Measurements from ENCODE around the gene ROBO1.

ROBO1 gene

GRCh38 chr3:79217096-79217495 lies 550.7 kb downstream of the ROBO1 start:
- Histone ChIP-seq H3K27me3 (ENCODE audit: insufficient read depth, low read depth) (no peaks in the 10 kb centered on the region), H4K20me1 (ENCODE audit: insufficient read depth) (no peaks in the 10 kb centered on the region), H2AFZ (ENCODE audit: low read depth) (no peak overlapping the region), H3K27ac (no peak overlapping the region), H3K4me3 (IDR thresholded peaks at IDR 0.05; ENCODE audit: insufficient read depth, low read depth, low read length) (no peak overlapping the region), H3K36me3 (ENCODE audit: insufficient read depth) (no peaks in the 10 kb centered on the region), H3K4me1 (ENCODE audit: low read depth, poor library complexity, severe bottlenecking) (no peaks in the 10 kb centered on the region), H3K9ac (no peak overlapping the region), H3K4me2 (no peak overlapping the region), H3K79me2 (ENCODE audit: insufficient read depth, low read depth) (no peaks in the 10 kb centered on the region)
- no peak for TF ChIP-seq CTCF (conservative IDR thresholded peaks at IDR 0.05; ENCODE audit: low read depth, low read length)

- H2AFZ ChIP-seq (ENCODE audit: low read depth): no peak overlapping the region
- H3K9ac ChIP-seq: no peak overlapping the region
- no peaks in the 10 kb centered on the region for H3K27me3 ChIP-seq (ENCODE audit: insufficient read depth, low read depth)
- no peak overlapping the region for H3K27ac ChIP-seq
- no peaks in the 10 kb centered on the region for H3K4me1 ChIP-seq (ENCODE audit: low read depth, poor library complexity, severe bottlenecking)
- H3K36me3 ChIP-seq (ENCODE audit: insufficient read depth): no peaks in the 10 kb centered on the region
- no peaks in the 10 kb centered on the region for H3K79me2 ChIP-seq (ENCODE audit: insufficient read depth, low read depth)
- TF ChIP-seq CTCF (conservative IDR thresholded peaks at IDR 0.05; ENCODE audit: low read depth, low read length): no peak
- H3K4me3 ChIP-seq (IDR thresholded peaks at IDR 0.05; ENCODE audit: insufficient read depth, low read depth, low read length): no peak overlapping the region
- H4K20me1 ChIP-seq (ENCODE audit: insufficient read depth): no peaks in the 10 kb centered on the region
- no peak overlapping the region for H3K4me2 ChIP-seq
These were observed 552.5 kb downstream of the ROBO1 start for GRCh38 chr3:79215286-79215685.

GRCh38 chr3:79211586-79212359 lies 556.0 kb downstream of the ROBO1 start:
- Histone ChIP-seq H3K4me2 (no peak overlapping the region), H3K4me3 (IDR thresholded peaks at IDR 0.05; ENCODE audit: insufficient read depth, low read depth, low read length) (no peak overlapping the region), H3K4me1 (ENCODE audit: low read depth, poor library complexity, severe bottlenecking) (no peaks in the 10 kb centered on the region), H3K27ac (no peak overlapping the region), H3K27me3 (ENCODE audit: insufficient read depth, low read depth) (no peaks in the 10 kb centered on the region), H3K36me3 (ENCODE audit: insufficient read depth) (no peaks in the 10 kb centered on the region), H3K9ac (no peak overlapping the region), H4K20me1 (ENCODE audit: insufficient read depth) (no peaks in the 10 kb centered on the region), H3K79me2 (ENCODE audit: insufficient read depth, low read depth) (no peaks in the 10 kb centered on the region), H2AFZ (ENCODE audit: low read depth) (no peak overlapping the region)
- no peak for TF ChIP-seq CTCF (conservative IDR thresholded peaks at IDR 0.05; ENCODE audit: low read depth, low read length)

GRCh38 chr3:79204351-79204750 lies 563.4 kb downstream of the ROBO1 start:
- H3K9ac ChIP-seq: no peak overlapping the region
- H3K4me1 ChIP-seq (ENCODE audit: low read depth, poor library complexity, severe bottlenecking): no peaks in the 10 kb centered on the region
- H3K4me2 ChIP-seq: no peak overlapping the region
- H3K79me2 ChIP-seq (ENCODE audit: insufficient read depth, low read depth): no peaks in the 10 kb centered on the region
- no peak for TF ChIP-seq CTCF (conservative IDR thresholded peaks at IDR 0.05; ENCODE audit: low read depth, low read length)
- no peaks in the 10 kb centered on the region for H3K36me3 ChIP-seq (ENCODE audit: insufficient read depth)
- H3K27me3 ChIP-seq (ENCODE audit: insufficient read depth, low read depth): no peaks in the 10 kb centered on the region
- H2AFZ ChIP-seq (ENCODE audit: low read depth): no peak overlapping the region
- H3K27ac ChIP-seq: no peak overlapping the region
- H3K4me3 ChIP-seq (IDR thresholded peaks at IDR 0.05; ENCODE audit: insufficient read depth, low read depth, low read length): no peak overlapping the region
- H4K20me1 ChIP-seq (ENCODE audit: insufficient read depth): no peaks in the 10 kb centered on the region
